GM19351 (cell line): Measurements from ENCODE around the gene EFHC1.

Experiments used
- ATAC-seq: cut with Tn5 transposase; IDR thresholded peaks from one replicate; pipeline ENCODE4 v1.9.1; 2021; ENCODE audit warnings: mild to moderate bottlenecking, moderate library complexity; ENCODE audit not compliant: unreplicated experiment

Gene EFHC1

DNA sequence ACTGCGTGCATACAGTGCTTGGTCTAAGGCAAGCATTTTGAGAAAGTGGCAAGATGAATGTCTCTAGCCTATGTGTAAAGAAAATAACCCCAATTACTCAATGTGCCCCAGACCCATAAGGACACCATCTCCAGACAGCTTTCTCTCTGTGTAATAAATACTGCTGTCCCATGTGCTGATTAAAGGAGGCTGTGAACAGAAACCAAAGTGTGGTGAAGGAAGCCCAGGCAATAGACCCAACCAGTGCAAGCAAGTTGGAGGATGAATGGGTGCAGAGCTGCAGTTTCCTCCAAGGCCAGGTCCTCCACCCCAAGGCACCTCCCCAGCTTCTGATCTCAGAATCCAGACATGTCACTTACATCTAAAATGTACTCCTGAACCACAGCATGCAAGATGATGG lies 96.1 kb downstream of the EFHC1 start:
- ATAC-seq = no peak

DNA sequence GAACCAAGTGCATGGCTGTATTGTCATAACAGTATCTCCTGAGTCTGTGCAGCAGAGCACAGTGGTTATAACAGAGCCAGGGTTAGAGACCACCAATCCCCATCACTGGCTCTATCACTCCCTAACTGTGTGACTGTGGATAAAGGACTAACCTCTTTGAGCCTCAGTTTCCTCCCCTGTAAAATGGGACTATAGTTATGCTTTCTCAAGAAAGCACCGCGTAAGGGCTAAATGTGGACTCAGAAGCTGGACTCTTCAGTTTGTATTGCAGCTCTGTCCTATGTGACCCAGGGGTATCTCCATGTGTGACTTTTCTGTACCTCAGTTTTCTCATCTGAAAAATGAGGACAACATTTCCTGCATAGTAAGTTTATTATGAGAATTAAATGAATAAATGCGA lies 96.8 kb downstream of the EFHC1 start:
- no peak for ATAC-seq

DNA sequence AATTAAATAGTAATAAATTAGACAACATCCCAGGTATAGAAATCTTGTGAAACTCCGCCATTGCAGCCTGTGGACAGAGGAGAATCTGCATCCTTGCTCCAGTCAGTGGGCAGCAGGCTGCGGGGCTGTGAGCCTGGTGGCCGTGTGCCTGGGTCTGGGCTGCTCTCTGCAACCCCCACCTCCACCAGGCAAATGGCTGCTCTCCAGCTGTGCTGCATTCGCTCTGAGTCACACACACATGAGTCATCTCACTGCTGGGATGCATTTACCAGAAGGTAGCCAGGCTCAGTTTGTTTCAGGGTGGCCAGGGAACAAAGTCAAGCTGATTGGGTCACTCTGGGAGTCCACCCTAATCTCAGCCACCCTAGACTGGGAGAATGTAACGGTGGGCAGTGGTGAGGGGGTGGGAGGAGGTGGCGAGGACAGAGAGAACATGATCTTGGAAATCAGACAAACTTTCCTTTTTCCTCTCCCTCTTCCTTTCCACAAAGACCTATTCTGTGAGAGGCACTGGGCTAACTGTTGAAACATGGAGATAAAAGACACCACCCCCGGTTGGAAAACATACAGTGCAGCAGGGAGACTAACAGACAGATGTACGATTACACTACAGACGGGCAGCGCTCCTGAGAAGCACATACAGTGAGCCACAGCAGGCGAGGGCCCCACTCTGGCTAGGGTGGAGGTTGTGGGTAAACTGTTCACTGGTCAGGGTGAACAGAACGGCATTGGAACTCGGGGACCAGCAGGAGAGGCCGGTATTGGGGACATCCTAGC lies 97.5 kb downstream of the EFHC1 start:
- ATAC-seq = peak; percentile 99

DNA sequence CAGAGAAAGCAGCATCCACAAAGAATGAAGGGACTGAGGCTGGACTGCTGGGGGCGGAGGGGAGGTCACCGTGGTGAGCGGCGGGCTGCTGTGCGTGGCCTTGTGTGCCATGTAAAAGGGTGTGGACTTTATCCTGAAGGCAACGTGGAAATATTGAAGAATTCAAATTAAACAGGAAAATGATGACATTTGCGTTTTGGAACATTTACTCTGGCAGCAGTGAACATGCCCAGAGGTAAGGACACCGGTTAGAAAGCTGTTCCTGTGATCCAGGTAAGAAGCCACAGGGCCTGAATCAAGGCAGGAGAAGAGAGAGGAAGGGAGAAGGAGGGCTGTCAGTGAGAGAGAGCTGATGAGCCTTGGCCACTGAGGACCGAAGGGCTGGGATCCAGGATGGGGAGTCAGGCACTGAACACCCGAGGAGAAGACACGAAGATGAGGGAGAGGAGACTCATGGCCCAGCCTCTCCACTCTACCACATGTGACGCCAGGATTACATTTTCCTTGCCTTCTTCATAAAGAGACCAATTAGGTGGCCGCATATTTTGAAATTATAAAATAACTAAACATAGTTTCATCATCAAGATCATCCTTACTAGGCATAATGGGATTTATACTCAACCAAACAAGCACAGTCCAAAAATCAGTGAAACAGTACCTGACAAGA lies 98.3 kb downstream of the EFHC1 start:
- ATAC-seq = no peak

- no peak for ATAC-seq
These were observed 99.5 kb downstream of the EFHC1 start for GRCh38 chr6:52519618-52520017.

DNA sequence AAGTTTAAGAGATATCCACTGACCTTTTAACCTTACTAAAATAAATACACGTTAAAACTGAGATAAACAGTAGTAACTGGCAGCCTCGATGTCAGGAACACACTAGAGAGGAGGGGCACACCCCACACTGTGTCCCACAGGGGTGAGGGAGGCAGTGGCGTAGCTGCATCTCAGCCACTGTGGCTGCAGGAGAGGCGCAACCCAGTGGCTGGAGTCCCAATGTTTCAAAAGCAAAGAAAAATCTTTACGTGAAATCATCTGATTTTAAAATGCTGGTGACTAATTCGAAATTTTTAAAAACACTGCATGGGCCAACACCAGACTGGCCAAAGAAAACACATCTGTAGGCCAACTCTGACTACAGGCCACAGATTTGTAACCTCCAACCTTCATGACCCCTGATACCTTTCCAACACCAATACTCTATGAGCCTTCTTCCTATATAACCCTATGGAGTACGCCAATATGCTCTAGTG lies 102.0 kb downstream of the EFHC1 start:
- ATAC-seq = no peak

GRCh38 chr6:52522655-52523054 lies 102.5 kb downstream of the EFHC1 start:
- ATAC-seq = no peak

DNA sequence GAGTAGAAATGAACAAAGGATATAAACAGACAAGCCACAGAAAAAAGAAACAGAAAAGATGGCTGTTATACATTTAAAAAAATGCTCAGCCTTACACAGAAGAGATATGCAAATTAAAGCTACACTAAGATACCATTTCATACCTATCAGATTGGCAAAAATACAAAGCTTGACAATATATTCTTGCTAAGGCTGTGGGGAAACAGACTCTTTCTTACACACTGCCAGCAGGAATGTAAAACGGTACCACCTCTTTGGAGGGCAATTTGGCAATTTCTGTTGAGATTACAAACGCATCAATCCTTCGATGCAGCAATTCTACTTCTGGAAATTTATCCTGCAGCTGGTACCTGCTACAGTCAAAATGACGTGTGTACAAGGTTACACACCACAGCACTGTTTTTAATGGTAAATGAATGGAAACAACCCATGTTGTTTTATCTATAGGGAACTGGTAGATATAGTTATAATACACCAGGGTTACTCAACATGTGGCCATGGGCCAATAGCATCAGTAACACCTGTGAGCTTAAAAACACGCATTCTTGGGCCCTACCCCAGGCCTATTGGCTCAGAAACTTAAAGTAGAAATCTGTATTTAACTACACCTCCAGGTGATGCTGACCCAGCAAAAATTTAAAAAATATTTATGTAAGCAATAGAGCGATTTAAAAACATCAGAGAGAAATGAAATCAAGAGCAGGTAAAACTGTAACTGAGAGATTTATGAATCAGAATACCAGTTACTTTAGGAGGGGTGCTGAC lies 103.4 kb downstream of the EFHC1 start:
- ATAC-seq = no peak

- ATAC-seq = no peak
These were observed 104.8 kb downstream of the EFHC1 start for GRCh38 chr6:52524918-52525317.

- ATAC-seq = no peak
These were observed 106.5 kb downstream of the EFHC1 start for GRCh38 chr6:52526634-52527033.

DNA sequence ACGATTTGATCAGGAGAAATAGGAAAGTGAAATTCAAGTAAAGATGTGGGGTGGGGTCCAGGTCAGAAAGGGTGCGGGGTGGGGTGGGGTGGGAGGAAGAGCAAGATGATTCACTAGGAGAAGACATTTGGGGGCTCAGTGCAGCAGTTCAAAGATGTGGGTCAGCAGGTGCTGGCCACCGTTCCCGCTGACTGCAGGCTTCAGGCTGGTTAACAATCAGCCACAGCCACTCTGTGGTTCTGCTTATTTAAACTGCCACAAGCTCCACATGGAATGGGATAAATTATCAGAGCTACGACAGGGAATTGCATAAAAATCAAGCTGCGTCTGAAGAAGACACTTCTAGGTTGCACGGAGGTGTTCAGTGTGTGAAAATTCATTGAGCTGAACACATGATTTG lies 107.3 kb downstream of the EFHC1 start:
- no peak for ATAC-seq

DNA sequence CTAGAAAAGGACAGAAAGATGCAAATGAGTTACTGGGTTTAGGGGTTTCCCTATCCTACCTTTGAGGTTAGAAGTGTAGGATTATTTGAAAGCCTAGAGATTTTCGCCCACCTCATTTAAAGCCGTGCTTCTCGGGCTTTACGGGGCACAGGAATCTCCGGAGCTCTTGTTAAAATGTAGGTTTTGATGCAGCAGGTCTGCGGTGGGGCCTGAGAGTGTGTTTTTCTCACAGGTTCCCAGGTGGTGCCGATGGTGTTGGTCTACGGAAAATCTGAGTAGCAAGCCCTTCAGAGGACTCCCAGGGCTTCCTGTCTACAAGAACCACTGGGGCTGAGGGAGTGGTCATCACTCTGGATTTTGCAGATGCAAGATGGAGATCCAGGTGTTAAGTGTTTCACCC lies 109.2 kb downstream of the EFHC1 start:
- peak; percentile 65 for ATAC-seq

DNA sequence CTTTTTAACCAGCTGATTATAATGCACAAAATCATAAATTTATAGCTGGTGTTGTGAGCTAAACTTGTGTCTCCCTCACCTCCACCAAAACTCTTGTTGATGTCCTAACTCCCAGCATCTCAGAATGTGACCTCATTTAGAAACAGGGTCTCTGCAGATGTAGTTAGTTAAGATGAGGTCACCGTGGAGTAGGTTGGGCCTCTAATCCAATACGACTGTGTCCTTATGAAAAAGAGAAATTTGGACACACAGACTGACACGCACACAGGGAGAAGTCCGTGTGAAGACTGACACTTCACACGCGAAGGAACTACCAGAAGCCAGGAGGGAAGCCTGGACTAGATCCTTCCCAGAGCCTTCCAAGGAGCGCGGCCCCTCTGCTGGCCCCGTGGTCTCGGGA lies 110.2 kb downstream of the EFHC1 start:
- ATAC-seq = no peak

GRCh38 chr6:52531396-52531795 lies 111.3 kb downstream of the EFHC1 start:
- no peak for ATAC-seq

GRCh38 chr6:52531834-52532233 lies 111.7 kb downstream of the EFHC1 start:
- no peak for ATAC-seq

GRCh38 chr6:52532457-52532856 lies 112.3 kb downstream of the EFHC1 start:
- ATAC-seq = no peak

DNA sequence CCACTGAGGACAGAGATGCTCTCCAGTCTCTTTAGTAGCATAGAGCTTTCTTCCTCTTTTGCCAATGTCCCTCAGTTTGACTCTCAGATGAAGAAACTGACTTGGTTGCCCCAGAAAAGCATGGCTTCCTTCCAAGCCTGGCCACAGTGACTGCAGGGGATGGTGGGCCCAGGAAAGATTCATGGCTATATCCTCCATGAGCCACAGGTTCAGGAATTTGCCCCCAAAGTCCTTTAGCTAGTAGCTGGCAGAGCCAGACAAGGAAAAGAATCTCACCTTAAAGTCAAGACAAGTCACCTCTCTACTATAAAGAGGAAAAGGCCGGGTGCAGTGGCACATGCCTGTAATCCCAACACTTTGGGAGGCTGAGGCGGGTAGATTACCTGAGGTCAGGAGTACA lies 113.3 kb downstream of the EFHC1 start:
- ATAC-seq = no peak

- no peak for ATAC-seq
These were observed 114.2 kb downstream of the EFHC1 start for GRCh38 chr6:52534363-52534762.

DNA sequence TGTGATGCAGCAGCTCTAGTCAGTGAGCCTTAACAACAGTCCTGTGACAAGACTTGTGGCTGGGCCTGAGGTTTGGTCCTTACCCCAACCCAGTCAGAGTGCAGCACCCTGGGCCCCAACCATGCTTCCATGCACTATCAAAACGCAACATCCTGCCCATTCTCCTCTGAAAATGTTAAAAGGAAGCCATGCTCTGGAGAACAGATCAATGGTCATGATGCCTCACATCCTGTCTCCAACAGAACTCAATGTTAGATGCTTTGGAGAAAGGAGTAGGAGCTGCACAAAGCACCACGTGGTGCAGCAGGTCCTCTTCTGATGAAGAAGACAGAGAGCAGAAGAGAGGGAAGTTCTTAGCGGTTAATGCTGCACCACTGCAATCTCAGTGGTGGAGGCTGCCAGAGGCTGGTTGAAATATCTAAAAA lies 114.8 kb downstream of the EFHC1 start:
- no peak for ATAC-seq

DNA sequence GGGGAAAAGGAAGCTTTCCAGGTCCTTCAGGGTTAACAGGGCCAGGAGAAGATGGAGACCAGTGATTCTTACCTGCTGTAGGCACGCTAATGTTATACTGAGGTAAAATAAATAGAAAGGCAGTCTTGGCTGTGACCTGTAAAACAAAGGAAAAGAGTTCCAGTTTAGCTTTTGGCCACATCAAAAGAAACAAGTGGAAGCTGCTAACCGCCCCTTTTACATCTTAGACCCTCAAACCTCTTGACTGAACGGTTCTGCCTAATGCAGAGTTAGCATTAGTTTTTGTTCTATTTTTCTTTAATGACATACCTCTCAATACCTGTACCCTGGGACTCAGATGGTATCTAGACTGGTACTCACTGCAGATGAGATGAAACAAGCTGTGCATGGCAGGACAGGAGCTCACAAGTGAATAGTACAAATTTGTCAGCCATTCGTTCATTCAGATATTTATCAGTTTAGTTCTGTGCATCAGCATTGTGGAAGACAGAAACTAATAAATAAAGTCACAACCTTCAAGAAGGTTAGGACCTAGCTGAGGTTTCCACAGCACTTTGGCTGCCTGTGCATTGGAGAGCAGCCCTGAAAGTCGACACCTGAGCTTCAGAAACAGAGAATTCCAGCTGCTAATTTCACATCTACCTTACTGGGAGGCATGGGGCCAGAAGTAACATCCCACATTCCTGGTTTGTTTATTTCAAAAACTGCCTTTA lies 115.7 kb downstream of the EFHC1 start:
- no peak for ATAC-seq

DNA sequence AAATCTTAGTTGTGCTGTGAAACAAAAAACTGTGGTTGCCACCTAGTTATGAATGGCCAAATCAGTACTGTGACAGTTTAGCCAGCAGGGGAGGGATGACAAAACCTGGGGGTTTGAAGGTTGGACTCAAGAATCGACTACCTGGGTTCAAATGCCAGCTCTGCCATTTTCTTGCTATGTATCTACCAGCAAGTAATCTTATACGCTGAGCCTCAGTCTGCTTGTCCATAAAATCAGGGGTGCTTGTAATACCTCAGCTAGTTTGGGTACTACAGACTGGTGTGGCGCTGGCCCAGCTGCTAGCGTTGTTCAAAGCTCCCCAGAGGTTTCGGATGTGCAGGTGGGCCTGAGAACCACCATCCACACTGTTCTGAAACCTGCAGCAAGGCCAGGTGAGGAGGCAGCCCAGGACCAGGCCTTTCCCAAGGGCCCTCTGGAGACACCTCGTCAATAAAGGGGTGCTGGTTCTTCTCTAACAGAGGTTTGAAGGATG lies 116.3 kb downstream of the EFHC1 start:
- peak; percentile 40 for ATAC-seq
